GM12874 (cell line): ENCODE results near the gene SPATA18.

Experiments used
- TF ChIP-seq, protein P1 (sequence below): IDR thresholded peaks from 2 replicates; pipeline ENCODE4 v1.5.1; 2011; ENCODE audit warnings: low read depth, mild to moderate bottlenecking, control low read depth, low read length, moderate library complexity; ENCODE audit not compliant: insufficient read depth

Gene SPATA18

GRCh38 chr4:52014903-52015302 is 36.2 kb upstream of the SPATA18 start:
- TF ChIP-seq, protein P1, sequence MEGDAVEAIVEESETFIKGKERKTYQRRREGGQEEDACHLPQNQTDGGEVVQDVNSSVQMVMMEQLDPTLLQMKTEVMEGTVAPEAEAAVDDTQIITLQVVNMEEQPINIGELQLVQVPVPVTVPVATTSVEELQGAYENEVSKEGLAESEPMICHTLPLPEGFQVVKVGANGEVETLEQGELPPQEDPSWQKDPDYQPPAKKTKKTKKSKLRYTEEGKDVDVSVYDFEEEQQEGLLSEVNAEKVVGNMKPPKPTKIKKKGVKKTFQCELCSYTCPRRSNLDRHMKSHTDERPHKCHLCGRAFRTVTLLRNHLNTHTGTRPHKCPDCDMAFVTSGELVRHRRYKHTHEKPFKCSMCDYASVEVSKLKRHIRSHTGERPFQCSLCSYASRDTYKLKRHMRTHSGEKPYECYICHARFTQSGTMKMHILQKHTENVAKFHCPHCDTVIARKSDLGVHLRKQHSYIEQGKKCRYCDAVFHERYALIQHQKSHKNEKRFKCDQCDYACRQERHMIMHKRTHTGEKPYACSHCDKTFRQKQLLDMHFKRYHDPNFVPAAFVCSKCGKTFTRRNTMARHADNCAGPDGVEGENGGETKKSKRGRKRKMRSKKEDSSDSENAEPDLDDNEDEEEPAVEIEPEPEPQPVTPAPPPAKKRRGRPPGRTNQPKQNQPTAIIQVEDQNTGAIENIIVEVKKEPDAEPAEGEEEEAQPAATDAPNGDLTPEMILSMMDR, result no peak

DNA sequence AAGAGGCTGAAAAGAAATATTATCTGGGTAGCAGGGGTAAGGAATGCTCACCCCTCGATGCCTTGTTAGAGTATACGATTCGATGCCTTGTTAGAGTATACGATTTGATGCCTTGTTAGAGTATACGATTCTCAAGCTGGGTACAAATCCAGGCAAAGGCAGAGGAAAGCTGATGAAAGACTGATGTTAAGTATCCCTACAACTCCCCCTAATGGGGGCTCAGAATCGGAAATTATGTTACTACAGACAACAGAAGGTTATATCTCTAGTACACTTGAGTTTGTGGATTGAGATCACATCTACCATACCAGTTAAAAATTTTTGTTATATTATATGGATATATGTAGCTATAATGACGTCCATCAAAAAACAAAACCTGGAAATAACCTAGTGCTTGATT is 35.7 kb upstream of the SPATA18 start:
- TF ChIP-seq, protein P1, result no peak

GRCh38 chr4:52016981-52017380 is 34.1 kb upstream of the SPATA18 start:
- TF ChIP-seq, protein P1, result no peak

DNA sequence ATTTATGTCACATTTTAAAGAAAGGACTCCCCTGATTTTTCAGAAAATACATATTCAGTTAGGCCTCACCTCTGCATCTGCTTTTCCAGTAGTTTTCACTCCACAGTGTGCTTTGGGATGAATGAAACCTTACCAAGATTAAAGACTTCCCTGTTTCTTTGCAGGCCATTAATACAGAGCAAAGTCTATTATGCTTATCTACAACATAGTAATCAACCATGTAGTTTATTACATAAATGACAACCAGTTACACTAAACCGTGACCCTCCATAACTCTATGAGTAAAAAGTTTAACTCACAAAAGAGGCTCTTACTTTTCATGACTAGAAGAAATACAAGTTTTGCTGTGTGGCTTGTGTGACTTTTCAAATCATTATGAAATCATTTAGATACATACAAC is 33.3 kb upstream of the SPATA18 start:
- TF ChIP-seq, protein P1, result no peak

DNA sequence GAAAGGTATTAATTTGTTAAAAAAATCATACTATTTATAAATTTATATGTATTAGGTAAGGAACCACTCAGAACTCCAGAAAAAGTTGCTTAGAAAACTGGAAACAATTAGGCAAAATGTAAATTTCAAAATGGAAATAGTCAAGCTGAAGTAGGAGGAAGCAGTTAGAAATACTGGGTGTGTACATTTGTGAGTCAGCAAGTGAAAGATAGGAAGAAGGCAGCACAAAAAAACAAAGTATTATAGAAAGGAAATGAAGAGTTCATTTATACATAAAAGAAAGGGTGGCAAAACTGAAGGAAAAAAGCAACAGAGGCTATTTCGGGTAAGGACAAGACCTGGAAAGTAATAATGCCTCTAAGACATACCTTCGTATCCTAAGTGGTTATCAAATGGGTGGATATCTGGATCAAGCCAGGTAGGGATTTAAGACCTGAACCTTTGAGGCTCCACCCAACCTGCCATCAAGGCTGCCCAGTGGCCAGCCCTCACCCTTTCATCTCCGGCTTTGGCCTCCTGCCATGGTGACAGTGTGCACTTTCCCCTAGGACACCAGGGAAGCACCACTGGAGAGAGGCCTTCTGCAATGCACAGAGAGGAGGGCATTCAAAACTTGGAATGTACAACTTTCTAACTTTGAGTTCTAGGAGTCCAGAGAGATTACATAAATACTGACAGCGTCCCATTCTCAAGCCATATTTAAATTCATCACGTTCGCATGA is 31.0 kb upstream of the SPATA18 start, which contains the start of gene LRRC66:
TSS of gene LRRC66 (minus strand) at position 428 of the 722 bp plus-strand sequence. CDS start 2,750 bp downstream, outside the sequence.
- TF ChIP-seq, protein P1, result no peak

GRCh38 chr4:52028970-52029369 is 22.1 kb upstream of the SPATA18 start:
- TF ChIP-seq, protein P1, result no peak

DNA sequence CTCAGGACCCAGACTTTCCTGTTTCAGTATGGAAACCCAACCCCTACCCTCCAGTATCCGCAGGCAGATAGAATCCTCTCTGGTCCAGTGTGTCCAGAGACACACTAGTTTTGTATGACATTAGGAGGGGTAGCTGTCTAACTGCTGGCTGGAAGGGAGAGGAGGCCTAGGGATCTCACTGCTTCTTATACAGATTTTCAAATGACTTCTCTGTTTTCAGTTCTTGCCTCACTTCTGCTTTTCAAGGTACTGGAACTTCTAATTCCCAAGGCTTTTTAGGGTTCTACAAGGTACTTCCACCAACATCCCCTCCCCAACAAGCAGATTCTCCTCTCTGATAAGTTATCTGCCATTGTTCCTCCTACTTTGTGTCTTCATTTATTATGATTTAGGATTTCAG is 19.1 kb upstream of the SPATA18 start:
- TF ChIP-seq, protein P1, result no peak
